Liver (tissue), 9 donors: ENCODE measurements around the gene PLEKHN1. TPM values are rescaled to one million over a fixed set of nuclear protein-coding genes. Genes with fewer than 3 reads are reported as not detected.

Experiments
- DNase-seq: peaks from one replicate; pipeline ENCODE4 v3.0.0-alpha.2; 2017; ENCODE audit warnings: low spot score
- H3K27ac ChIP-seq, 2 donors: one replicate each; pipeline ENCODE4 v1.7.0; 2013; ENCODE audit warnings: inconsistent platforms in 2 of 2, low read length in 2 of 2, control low read depth in 1 of 2, low read depth in 1 of 2, mild to moderate bottlenecking in 1 of 2
- H3K27me3 ChIP-seq, 4 donors: one replicate each; pipeline versions ENCODE4 v1.6.1 to v1.7.0; 2013; ENCODE audit warnings: low read length in 3 of 4, inconsistent platforms in 1 of 4, mild to moderate bottlenecking in 1 of 4, moderate library complexity in 1 of 4; ENCODE audit not compliant: control insufficient read depth in 4 of 4, insufficient read depth in 4 of 4
- H3K36me3 ChIP-seq, 4 donors: one replicate each; pipeline versions ENCODE4 v1.6.1 to v1.7.0; 2013; ENCODE audit warnings: low read length in 3 of 4, mild to moderate bottlenecking in 3 of 4, low read depth in 1 of 4, moderate library complexity in 1 of 4; ENCODE audit not compliant: control insufficient read depth in 4 of 4, insufficient read depth in 3 of 4
- H3K4me1 ChIP-seq, 4 donors: one replicate each; pipeline versions ENCODE4 v1.6.1 to v1.7.0; 2013; ENCODE audit warnings: low read length in 3 of 4, mild to moderate bottlenecking in 3 of 4, moderate library complexity in 1 of 4; ENCODE audit not compliant: control insufficient read depth in 4 of 4, insufficient read depth in 4 of 4
- H3K4me3 ChIP-seq, 3 donors: one replicate each; pipeline versions ENCODE4 v1.6.1 to v1.7.0; 2013; ENCODE audit warnings: low read length in 3 of 3, control low read depth in 1 of 3, low read depth in 1 of 3, mild to moderate bottlenecking in 1 of 3
- H3K9ac ChIP-seq, 2 donors: one replicate each; pipeline ENCODE4 v1.7.0; 2013; ENCODE audit warnings: low read length in 2 of 2, mild to moderate bottlenecking in 2 of 2, moderate library complexity in 2 of 2, control low read depth in 1 of 2, low read depth in 1 of 2
- H3K9me3 ChIP-seq, 4 donors: one replicate each; pipeline versions ENCODE4 v1.6.1 to v1.7.0; 2013; ENCODE audit warnings: low read length in 3 of 4; ENCODE audit not compliant: control insufficient read depth in 4 of 4
- CTCF ChIP-seq: fragments of 150-350 bp; IDR thresholded peaks from 2 replicates; pipeline ENCODE4 v1.5.1; 2017; ENCODE audit warnings: improper control_type of control experiment, low read depth, low read length; ENCODE audit not compliant: missing input control
- EGR1 ChIP-seq, 2 donors: IDR thresholded peaks; 2 replicates each; pipeline ENCODE4 v1.6.1; 2016 to 2018; ENCODE audit warnings: antibody characterized with exemption in 2 of 2, low read depth in 2 of 2
- FOXA1 ChIP-seq: IDR thresholded peaks from 2 replicates; pipeline ENCODE4 v1.6.1; 2016; ENCODE audit warnings: antibody characterized with exemption
- FOXA2 ChIP-seq: IDR thresholded peaks from 2 replicates; pipeline ENCODE4 v1.6.1; 2016; ENCODE audit warnings: antibody characterized with exemption
- GABPA ChIP-seq, 2 donors: IDR thresholded peaks in 1 of 2; conservative IDR thresholded peaks in 1 of 2; 2 replicates each; pipeline ENCODE4 v1.6.1; 2016; ENCODE audit warnings: antibody characterized with exemption in 2 of 2, mild to moderate bottlenecking in 1 of 2, moderate library complexity in 1 of 2
- HNF4A ChIP-seq, 2 donors: conservative IDR thresholded peaks; 2 replicates each; pipeline ENCODE4 v1.6.1; 2016; ENCODE audit warnings: antibody characterized with exemption in 2 of 2, mild to moderate bottlenecking in 2 of 2
- HNF4G ChIP-seq: IDR thresholded peaks from 2 replicates; pipeline ENCODE4 v1.6.1; 2016; ENCODE audit warnings: antibody characterized with exemption
- JUND ChIP-seq, 2 donors: IDR thresholded peaks; 2 replicates each; pipeline ENCODE4 v1.6.1; 2016; ENCODE audit warnings: antibody characterized with exemption in 2 of 2
- NR2F2 ChIP-seq: IDR thresholded peaks from 2 replicates; pipeline ENCODE4 v1.6.1; 2016; ENCODE audit warnings: antibody characterized with exemption
- RAD21 ChIP-seq, 2 donors: IDR thresholded peaks; 2 replicates each; pipeline ENCODE4 v1.6.1; 2016; ENCODE audit warnings: antibody characterized with exemption in 2 of 2, mild to moderate bottlenecking in 2 of 2
- REST ChIP-seq: IDR thresholded peaks from 2 replicates; pipeline ENCODE4 v1.6.1; 2016; ENCODE audit warnings: antibody characterized with exemption, mild to moderate bottlenecking
- RXRA ChIP-seq, 2 donors: IDR thresholded peaks; 2 replicates each; pipeline ENCODE4 v1.6.1; 2017 to 2018; ENCODE audit warnings: antibody characterized with exemption in 2 of 2, mild to moderate bottlenecking in 1 of 2
- TAF1 ChIP-seq: conservative IDR thresholded peaks from 2 replicates; pipeline ENCODE4 v1.6.1; 2016; ENCODE audit warnings: antibody characterized with exemption, mild to moderate bottlenecking
- YY1 ChIP-seq: IDR thresholded peaks from 2 replicates; pipeline ENCODE4 v1.6.1; 2016; ENCODE audit warnings: antibody characterized with exemption, mild to moderate bottlenecking
- ZBTB33 ChIP-seq: IDR thresholded peaks from 2 replicates; pipeline ENCODE4 v1.6.1; 2016; ENCODE audit warnings: antibody characterized with exemption
- WGBS: extraction: QIAGEN DNeasy Blood & Tissue Kit; methylation state at CpG from one replicate; pipeline ENCODE4 v1.1.7; 2013; 5-methylcytosine and 5-hydroxymethylcytosine counted together
- polyA plus RNA-seq, 2 donors: library from polyadenylated mRNA; stranded (reverse) in 1 of 2; unstranded in 1 of 2; fragments of 200-250 nt in 1 of 2; fragments of >200 nt in 1 of 2; fragmentation: Nextera tagmentation in 1 of 2; extraction: Ambion mirVana in 1 of 2; gene quantifications; one replicate each; pipeline versions ENCODE4 v1.2.1 to v1.2.3, GENCODE V29; 2013 to 2015
- total RNA-seq, 2 donors: library from RNA; depleted of rRNA; stranded (reverse); fragments of >200 nt; gene quantifications; one replicate each; pipeline ENCODE4 v1.2.3, GENCODE V29; 2014
- TF ChIP-seq, protein P1 (sequence below): IDR thresholded peaks from 2 replicates; pipeline ENCODE4 v1.6.1; 2016; ENCODE audit warnings: antibody characterized with exemption
- TF ChIP-seq, protein P2 (sequence below): IDR thresholded peaks from 2 replicates; pipeline ENCODE4 v1.6.1; 2016; ENCODE audit warnings: antibody characterized with exemption
- donor health status: healthy.
- donor health status: healthy.
- donor health status: healthy.
- donor health status: healthy.
- donor health status: healthy.

Gene PLEKHN1
- total and polyA plus RNA-seq, 4 donors = 0.17 to 0.18 TPM; not detected in 2

DNA sequence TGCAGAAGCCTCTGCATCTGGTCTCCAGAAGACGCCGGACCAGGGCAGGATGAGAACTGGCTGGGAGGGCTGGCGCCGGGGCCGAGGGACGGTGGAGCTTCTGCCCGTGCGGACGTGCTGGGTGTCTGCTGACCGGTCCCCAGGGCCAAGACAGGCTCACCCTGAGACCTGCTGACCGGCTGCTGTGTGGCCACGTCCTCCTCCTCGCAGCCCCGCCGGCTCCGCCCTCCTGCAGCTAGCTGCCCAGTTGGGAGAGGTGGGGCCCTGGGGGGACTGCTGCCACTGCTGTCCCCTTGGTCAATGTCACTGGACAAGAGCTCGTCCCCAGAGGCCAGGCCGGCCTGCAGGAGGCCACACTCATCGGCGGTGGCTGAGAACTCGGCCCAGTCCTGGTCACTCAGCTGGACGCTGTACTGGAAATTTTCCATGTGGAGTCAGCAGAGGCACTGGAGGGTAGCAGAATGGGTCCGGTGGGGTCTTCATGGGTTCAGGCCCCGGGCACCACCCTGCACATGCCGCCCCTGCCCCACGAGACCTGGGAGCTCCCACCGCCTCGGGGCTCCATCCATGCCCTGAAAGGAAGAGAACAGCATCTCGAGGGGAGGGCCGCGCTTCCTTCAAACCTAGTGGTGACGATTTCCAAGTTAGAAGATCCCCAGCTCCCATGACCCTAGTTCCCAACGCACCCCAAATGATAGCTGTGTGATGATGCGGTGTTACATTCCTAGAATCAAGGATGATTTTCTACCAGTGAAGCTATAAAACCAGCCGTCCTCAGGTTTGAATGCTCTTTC lies 14.5 kb downstream of the PLEKHN1 start:
- no peak overlapping the region for H3K4me3 ChIP-seq
- no peaks in the 10 kb centered on the region for H3K36me3 ChIP-seq
- no peak overlapping the region for H3K27ac ChIP-seq
- no peaks in the 10 kb centered on the region for H3K9me3 ChIP-seq
- no peak for DNase-seq
- 67% methylated on average over 35 of the region's 35 CpGs for WGBS
- peaks cover 0 to 6% (median 2%) of the 10 kb centered on the region in 4 donors for H3K27me3 ChIP-seq
- H3K9ac ChIP-seq = no peak overlapping the region
- TF ChIP-seq TAF1 (no peak), HNF4A (conservative IDR thresholded peaks at IDR 0.05) (no peak), EGR1 (IDR thresholded peaks at IDR 0.05; ENCODE audit: low read depth in 2 of 2) (no peak), FOXA2 (no peak), CTCF (no peak), RXRA (IDR thresholded peaks at IDR 0.05) (no peak)
- TF ChIP-seq, protein P1, sequence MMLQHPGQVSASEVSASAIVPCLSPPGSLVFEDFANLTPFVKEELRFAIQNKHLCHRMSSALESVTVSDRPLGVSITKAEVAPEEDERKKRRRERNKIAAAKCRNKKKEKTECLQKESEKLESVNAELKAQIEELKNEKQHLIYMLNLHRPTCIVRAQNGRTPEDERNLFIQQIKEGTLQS = no peak
- TF ChIP-seq, protein P2, sequence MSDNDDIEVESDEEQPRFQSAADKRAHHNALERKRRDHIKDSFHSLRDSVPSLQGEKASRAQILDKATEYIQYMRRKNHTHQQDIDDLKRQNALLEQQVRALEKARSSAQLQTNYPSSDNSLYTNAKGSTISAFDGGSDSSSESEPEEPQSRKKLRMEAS = no peak
- H3K4me1 ChIP-seq = peaks cover 0 to 5% (median 2%) of the 10 kb centered on the region in 4 donors

- H3K27ac ChIP-seq = no peak overlapping the region
- DNase-seq = no peak
- no peak overlapping the region for H3K9ac ChIP-seq
- WGBS = 72% methylated on average over 21 of the region's 21 CpGs
- H3K27me3 ChIP-seq = peaks cover 0 to 6% (median 2%) of the 10 kb centered on the region in 4 donors
- no peaks in the 10 kb centered on the region for H3K9me3 ChIP-seq
- H3K4me1 ChIP-seq = peaks cover 0 to 2% (median 0%) of the 10 kb centered on the region in 4 donors
- H3K4me3 ChIP-seq = no peak overlapping the region
- TF ChIP-seq RXRA (IDR thresholded peaks at IDR 0.05) (no peak), GABPA (IDR thresholded peaks at IDR 0.05 in 1 of 2, conservative IDR thresholded peaks at IDR 0.05 in 1 of 2) (no peak), EGR1 (IDR thresholded peaks at IDR 0.05; ENCODE audit: low read depth in 2 of 2) (no peak), ZBTB33 (no peak), NR2F2 (no peak), CTCF (no peak), HNF4A (conservative IDR thresholded peaks at IDR 0.05) (no peak), RAD21 (IDR thresholded peaks at IDR 0.05) (no peak), HNF4G (no peak), TAF1 (no peak), REST (no peak), YY1 (no peak), JUND (IDR thresholded peaks at IDR 0.05) (no peak), FOXA1 (no peak)
- TF ChIP-seq, protein P2 = no peak
- TF ChIP-seq, protein P1 = no peak
- no peaks in the 10 kb centered on the region for H3K36me3 ChIP-seq
Observed at GRCh38 chr1:981491-981954, 15.2 kb downstream of the PLEKHN1 start.
